GM19455 (cell line): ENCODE results near the gene SYNDIG1.

Experiments used
- ATAC-seq: cut with Tn5 transposase; IDR thresholded peaks from one replicate; pipeline ENCODE4 v1.9.1; 2021; ENCODE audit not compliant: unreplicated experiment

SYNDIG1 gene

DNA sequence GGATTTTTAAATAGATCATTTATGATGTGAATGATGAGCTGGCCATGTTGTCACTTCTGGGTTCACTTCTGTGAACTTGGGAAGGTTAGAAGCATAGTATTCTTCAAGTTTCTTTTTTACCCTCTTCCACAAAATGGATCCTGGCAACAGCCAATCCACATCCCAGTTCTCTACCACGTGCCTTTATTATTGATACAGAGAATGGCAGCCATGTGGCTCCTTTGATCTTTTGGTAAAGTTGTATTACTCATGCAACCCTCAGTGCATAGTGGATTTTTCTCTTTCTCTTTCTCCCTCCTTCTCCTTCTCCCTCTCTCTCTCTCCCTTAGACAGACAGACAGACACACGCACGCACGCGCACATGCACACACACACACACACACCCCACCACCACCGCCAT, 50.0 kb downstream of the SYNDIG1 start:
- no peak for ATAC-seq

DNA sequence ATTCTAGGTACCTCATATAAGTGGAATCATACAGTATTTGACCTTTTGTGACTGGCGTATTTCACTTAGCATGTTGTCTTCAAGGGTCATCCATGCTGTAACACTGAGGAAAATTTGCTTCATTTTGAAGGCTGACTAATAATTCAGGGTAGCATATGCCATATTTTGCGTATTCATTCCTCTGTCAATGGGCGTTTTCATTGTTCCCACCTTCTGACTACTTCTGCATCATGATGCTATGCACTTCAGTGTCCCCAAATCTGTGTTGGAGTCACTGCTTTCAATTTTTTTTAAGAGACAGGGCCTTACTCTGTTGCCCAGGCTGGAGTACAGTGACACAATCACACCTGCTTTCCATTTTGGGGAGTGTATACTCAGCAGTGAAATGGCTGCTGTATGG, 51.6 kb downstream of the SYNDIG1 start:
- ATAC-seq = no peak

DNA sequence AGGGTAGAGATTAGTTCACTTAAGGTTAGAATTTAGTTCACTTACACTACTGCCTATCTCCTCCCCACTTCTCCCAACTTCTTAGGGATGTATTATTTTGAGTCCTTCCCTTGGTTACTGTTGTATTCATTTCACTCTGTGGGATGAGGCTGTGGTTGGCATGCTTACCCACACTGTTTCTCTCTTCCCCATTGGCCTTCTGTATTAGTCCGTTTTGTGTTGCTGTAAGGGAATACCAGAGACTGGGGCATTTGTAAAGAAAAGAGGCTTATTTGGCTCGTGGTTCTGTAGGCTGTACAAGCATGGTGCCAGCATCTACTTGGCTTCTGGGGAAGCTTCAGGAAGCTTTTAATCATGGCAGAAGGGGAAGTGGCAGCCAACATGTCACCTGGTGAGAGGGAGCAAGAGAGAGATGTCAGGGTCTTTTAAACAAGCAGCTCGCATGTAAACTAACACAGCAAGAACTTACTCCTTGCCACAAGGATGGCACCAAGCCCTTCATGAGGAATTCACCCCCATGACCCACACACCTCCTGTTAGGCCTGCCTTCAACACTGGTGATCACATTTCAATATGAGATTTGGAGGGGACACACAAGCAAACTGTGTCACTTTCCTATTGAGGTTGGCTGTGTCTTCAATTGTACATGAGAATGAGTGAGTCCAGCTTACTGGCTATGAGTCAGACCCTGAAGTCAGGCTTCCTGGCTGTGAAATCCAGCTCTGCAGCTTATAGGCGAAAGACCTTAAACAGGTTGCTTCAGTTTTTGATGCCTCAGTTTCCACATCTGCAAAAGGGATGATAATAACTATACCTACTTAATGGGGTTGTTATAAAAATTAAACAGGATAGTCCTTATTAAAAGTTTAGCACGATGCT, 53.3 kb downstream of the SYNDIG1 start:
- no peak for ATAC-seq

DNA sequence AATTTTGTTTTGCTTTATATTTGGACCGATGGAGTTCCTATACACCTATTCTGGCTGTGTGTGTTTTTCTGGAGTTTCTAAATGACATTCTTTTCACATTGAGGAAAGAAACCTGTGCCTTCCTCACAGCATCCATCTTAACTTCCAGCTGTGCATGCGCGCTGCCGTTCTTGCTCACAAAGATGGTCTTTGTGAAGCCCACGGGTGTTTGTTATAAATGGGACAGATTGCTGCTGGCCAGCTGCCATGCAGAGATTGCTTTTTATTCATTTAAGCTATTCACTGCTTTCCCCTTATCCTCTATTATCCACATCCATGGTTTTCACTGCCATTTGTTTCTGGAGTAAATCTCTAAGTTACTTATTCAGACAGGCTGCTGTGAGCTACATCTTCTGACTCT, 54.2 kb downstream of the SYNDIG1 start:
- no peak for ATAC-seq

DNA sequence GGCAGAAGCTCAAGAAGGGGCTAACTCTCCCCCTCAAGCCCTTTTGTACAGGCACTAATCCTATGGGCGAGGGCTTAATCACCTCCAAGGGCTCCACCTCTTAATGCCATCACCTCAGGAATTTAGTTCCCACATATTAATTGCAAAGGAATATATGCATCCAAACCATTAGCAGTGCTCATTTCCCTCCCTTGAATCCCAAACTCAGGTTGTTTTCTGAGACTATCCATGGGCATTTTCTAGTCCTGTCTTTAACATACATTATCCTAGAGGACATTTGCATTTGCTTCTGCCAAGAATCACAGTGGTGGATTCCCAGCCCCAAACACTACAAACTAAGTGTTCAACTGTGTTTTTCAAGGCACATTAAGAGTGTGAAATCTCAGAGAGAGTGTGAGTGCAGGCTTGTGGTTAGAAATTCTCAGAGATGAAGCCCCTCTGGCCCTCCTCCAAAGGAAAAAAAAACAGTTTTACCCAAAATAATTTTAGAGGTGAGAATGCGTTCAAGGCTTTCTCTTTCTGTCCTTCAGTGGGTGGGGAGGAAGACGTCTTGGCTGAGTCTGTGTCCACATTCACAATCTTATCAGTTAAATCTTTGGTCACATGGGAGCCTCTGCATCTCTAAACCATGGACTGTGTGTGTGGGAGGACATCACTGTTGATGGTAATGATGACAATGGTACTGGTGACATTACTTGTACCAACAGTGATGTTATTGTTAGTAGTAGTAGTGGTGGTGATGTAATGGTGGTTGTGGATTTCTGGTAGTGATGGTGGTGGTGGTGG, 59.3 kb downstream of the SYNDIG1 start:
- no peak for ATAC-seq

DNA sequence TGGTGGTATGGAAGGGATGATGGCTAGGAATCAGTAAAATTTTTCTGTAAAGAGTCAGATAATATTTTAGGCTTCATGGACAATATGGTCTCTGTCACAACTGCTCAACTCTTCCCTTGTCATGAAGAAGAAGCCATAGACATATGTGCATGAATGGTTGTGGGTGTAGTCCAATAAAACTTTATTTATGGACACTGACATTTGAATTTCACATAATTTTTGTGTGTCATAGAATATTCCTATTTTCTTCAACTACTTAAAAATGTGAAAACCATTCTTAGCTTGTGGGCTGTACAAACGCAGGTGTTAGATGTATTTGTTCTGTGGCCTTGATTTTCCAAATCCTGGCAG, 59.9 kb downstream of the SYNDIG1 start:
- ATAC-seq = no peak

DNA sequence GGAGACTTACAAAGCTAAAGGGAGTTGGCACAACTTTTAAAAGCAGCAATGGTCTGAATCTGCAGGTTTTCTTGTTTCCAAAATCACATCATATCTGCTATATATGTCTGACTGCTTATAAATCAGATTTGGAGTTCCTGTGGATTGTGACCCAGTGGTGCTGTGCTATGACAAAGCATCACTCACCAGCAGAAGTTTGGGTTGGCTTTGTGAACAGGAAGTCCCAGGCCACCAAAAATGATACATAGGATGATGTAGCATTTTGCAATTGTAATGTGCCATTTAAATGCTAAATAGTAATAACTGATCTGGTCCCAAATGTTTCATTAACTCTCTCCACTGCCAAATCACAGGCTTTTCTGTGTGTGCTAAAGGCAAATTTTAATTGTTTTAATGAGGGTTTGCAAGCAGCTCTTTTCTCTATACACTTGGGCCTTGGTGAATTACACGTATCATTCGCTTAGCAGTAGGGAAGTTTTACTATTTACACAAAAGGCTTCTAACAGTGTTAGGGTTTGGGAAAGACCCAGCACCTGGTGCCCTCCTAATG, 60.8 kb downstream of the SYNDIG1 start:
- no peak for ATAC-seq

DNA sequence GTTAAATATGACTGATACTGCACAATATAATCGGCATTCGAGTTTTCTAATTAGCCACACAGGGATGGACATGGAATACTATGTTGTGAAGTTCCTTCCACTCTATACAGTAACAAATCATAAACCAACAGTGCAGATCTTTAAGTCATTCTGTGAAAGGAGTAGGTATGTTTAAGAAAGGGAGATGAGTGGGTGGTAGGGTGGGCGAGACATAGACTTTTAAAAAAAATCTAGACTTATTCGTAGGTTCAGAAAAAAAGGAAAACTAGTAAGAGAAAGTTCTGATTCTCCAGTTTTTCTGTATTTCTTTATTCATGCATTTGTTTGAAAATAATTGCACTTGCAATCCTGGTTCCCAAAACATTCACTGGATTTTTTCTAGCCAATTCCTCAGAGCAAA, 61.8 kb downstream of the SYNDIG1 start:
- ATAC-seq = no peak

DNA sequence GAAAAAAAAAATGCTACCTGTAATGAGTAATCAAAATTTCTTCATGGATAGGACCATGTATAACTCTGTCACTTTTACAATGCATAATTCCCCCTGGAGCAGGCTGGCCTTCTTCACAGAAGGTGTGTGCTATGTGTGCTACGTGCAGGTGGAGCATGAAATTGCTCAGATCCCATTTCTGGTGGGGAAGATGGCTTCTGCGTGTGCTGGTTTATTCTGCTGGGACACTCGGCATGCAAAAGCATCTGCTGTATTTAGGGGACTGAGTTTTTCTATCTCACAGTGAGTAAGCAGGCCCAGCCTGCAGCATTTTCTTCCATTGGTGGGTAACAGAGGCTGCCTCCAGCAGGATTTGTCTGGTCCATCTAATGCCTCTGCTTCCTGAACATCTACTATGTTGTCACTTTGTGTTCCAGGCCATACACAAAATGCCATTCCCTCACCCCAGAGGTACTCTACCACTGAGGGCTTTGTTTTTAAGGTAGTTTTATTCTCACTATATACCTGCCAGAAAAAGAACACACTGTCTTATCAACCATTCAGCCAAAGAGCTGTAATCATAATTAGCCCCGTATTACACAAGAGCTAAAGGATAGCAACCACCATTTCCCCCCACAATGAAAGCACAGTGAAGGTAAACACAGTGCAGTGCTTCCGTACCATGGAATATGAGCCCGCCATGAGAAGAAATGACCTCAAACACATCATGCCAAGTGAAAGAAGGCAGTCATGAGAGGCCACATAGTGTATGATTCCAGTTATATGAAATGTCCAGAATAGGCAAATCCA, 62.4 kb downstream of the SYNDIG1 start:
- no peak for ATAC-seq

DNA sequence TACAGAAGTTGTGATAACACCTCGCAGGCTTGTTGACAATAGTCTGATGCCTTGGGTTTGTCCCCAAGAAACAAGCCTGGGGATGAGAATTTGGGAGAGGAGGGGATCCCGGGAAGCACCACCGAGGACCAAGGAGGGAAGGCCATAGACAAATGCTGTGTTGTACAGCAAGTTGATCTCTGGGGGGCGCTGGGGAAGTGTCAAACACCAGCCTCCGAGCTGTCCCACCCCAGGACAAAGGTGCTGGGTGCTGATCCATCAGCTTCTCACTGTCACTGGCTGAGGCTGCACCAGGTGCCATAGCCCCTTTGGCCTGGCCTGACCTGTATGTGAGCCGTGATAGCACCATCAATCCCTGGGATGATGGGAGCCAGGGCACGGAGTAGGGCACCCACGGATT, 64.0 kb downstream of the SYNDIG1 start:
- no peak for ATAC-seq

DNA sequence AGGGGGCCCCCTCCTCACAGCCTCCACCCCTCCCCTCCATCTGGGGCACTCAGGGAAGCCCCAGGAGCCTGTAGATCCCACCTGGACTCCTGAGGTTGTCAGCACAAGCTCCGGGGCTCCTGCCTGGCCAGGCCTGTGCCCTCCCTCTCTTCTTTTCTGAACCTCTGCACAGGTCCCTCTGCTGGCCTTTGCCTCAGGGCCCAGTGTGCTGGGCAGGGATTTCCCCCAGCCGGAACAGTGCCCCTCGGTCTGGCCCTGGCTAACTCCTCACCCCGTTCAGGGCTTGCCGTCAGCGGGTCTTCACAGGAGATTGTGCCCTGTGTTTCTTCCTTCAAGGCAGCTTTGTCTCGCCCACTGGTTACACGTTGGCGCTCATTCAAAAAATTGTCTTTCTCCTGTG, 64.9 kb downstream of the SYNDIG1 start:
- ATAC-seq = no peak

DNA sequence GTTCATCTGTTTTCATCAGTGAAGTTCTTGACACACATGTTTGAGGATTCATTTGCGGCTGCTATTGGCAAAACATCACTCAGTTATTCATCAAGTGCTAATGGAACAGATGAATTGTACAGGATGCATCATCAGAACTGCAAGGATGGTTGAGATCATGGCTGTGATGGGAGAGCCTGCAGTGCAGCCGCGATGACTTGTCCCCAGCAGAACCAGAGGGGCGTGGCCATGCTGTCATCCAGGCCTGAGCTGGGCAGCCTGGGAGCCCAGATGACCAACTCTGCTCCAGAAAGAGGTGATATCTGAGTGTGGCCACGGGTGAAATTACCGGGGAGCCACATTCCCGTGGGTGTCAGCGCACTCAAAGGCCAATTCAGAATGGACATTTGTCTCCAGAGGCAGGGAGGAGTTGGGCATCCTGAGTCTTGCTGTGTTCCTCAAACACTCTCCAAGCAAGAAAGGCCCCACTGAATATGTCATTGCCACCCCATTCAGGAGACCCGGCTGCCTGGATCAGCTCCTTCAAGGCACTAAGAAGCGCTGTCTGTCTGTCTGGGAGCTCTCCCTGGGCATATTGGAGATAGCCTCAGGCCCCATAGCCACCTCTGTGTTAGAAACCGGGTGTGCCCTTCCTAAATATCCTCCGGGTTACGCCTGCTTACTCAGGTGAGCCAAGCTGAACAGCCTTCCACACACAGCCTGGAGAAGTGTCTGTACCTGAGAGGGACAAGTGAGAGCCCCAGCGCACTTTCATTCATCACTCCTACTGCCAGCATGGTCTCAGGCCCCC, 66.7 kb downstream of the SYNDIG1 start:
- ATAC-seq = no peak

DNA sequence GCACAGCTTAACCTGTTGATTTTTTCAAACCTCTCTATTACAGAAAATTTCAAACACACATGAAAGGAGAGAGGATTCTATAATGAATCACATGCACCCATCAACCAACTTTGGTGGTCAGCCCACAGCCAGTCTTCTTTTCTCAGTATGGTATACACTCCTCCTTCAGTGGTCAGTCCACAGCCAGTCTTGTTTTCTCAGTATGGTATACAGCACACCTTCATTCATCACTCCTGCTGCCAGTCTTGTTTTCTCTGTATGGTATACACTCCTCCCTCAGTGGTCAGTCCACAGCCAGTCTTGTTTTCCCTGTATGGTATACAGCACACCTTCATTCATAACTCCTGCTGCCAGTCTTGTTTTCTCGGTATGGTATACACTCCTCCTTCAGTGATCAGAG, 67.8 kb downstream of the SYNDIG1 start:
- no peak for ATAC-seq

DNA sequence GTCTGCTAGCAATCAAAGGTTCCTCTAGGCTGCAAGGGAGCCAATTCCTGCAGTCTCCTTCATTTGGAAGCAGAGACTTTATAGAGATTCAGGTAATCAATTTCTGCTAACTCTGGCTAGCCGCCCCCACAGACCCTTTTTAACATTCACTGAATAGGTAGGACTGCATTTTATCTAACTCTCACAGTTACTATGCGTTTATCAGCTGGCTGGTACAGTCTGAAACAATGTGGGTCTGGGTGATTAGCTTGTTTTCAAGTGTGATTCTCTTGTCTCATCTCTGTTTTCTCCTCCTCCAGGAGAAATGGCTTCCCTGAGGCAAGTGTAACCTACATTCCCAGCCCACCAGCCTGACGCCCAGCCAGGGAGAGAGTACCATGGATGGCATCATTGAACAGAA, 73.3 kb downstream of the SYNDIG1 start:
- ATAC-seq = no peak

DNA sequence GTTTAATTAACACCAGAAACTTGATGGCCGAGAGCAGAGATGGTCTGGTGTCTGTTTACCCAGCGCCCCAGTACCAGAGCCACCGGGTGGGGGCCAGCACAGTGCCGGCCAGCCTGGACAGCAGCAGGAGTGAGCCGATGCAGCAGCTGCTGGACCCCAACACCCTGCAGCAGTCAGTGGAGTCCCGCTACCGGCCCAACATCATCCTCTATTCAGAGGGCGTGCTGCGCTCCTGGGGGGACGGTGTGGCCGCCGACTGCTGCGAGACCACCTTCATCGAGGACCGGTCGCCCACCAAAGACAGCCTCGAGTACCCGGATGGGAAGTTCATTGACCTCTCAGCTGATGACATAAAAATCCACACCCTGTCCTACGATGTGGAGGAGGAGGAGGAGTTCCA, 73.7 kb downstream of the SYNDIG1 start:
- no peak for ATAC-seq

DNA sequence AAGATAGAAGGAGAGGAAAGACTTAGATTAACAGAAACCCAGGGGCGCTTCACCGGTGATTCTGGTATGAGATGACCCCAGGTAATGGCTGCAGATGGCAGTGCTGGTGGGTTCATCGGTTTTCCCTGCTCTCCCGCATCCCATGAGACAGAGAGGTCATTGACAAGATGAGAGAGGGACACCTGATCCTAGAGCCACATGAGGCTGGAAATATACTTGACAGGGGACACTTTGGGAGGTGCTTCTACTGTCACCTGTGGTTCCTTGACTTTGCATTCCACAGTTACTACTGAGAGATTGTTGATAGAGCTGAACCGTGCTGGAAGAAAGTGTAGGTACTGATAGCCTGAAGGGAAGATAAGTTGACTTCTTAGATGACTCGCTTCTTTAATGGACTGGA, 74.3 kb downstream of the SYNDIG1 start:
- ATAC-seq = no peak

DNA sequence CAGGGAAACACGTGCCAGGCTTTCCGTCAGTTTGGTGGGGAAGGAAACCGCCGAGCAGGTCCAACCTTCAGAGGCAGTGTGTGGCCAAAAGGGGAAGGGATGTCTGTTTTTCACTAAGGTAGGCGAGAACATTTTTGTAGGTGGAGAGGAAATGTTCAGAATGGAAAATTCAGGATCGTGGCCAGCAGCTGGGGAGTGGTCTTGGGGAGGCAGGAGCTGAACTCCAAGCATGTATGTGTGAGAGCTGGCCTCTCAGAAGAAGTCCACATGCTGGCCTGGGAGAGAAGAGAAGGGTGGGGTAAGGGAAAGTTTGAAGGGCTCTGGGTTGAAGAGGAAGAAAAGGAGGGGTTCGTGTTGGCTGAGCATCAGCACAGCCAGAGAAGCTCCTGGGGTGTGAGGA, 74.9 kb downstream of the SYNDIG1 start:
- no peak for ATAC-seq

DNA sequence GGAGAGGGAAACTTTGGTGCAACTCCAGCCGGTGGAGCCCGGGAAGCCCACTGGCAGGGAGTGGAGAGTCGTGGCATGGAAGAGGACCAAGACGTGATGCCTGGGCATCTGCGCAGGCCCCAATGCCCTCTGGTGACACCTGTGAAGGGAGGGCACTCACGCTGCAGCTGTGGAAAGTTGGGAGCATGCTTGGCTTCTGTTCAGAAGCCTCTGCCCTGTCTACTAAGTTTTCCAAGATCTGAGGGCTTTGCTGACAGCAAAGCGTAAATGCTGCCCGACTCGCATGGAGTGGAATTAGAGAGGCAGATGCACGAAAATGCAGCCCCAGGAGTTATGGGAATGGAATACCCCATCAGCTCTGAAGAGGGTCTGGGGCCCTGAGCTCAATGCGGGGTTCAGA, 75.7 kb downstream of the SYNDIG1 start:
- no peak for ATAC-seq

DNA sequence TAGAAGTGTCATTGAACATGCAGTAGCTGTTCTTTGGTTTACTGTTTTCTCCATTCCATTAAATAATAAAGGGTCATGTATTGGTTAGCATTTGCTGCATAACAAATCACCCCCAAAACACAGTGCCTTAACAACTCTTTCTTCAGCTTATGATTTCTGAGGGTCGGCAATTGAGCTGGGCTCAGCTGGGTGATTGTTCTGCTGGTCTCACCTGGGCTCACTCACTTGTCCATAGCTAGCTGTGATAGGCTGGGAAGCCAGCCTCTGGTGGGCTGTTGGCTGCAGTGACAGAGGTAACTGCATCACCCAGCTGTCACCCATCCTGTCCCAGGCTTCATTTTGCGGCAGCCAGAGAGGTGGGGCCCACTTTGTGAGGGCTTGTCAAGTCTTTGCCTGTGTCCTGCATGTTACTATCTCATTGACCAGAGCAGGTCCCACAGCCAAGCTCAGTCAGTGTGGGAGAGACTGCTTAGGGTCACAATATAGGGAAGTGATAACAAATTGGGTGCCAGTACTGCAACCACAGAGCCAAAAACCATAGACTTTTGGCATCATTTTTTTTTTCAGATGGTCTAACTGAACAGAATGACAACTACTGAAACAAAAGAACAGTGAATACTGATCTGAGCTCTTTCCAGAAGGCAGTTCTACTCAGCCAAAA, 76.9 kb downstream of the SYNDIG1 start:
- ATAC-seq = no peak

DNA sequence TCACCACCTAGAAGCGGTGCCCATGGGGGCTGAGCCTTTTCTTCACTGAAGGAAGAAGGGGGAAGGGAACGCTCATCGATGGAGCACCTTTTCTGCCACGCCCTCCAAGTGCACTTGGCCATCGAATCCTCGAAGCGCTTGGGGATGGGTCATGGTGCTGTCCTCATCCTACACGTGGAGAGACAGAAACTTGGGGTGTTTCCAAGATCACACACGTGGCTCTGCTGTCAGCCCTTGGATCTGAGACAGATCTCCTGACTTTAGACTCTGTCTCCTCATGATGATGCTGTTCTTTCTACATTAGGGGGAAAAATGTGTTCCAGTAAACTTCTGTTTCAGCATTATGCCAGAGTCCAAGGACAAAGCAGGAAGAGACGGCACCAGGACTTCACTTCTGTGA, 78.5 kb downstream of the SYNDIG1 start:
- no peak for ATAC-seq
